Measurements from ENCODE around the gene SLC37A1. TPM values are rescaled to one million over a fixed set of nuclear protein-coding genes. Genes with fewer than 3 reads are reported as not detected.

Gene SLC37A1
- total RNA-seq, 1 experiment from 2014 or later: 23.5 TPM

GRCh38 chr21:42616941-42617340 is 103.3 kb downstream of the SLC37A1 start:
- POLR2A ChIA-PET (ENCODE audit: unreplicated experiment): no interaction called here
- CTCF ChIA-PET: no interaction called here
- DNase-seq: no peak
- Histone ChIP-seq H2AFZ (no peak overlapping the region), H3K9me2 (ENCODE audit: insufficient read depth) (no peaks in the 10 kb centered on the region), H3F3A (ENCODE audit: insufficient read depth, low read depth) (peaks cover 4% of the 10 kb centered on the region; the same call in 1 of the 2 replicates), H3K4me1 (replicated peaks; ENCODE audit: insufficient read depth) (no peaks in the 10 kb centered on the region), H3K27ac (no peak overlapping the region), H3K9me3 (ENCODE audit: insufficient read depth, low read depth) (no peaks in the 10 kb centered on the region), H3K4me2 (peak overlapping the region; percentile 51; the same call in 1 of the 2 replicates), H3K4me3 (no peak overlapping the region), H4K20me1 (ENCODE audit: insufficient read depth) (no peaks in the 10 kb centered on the region), H3K27me3 (ENCODE audit: insufficient read depth, low read depth) (peaks cover 15% of the 10 kb centered on the region), H3K79me2 (ENCODE audit: low read depth) (no peaks in the 10 kb centered on the region), H3K36me3 (ENCODE audit: low read depth) (no peaks in the 10 kb centered on the region)
- no TSS peak for BruUV-seq (replicated peaks)
- intact Hi-C loops (cut with micrococcal nuclease; ENCODE audit: unreplicated experiment): no loop called here
- TF ChIP-seq CTCF (conservative IDR thresholded peaks at IDR 0.05) (no peak), EZH2 (IDR thresholded peaks at IDR 0.05; ENCODE audit: low read depth) (no peak)

- Histone ChIP-seq H3K4me1 (replicated peaks; ENCODE audit: insufficient read depth) (no peaks in the 10 kb centered on the region), H3K27me3 (ENCODE audit: insufficient read depth, low read depth) (peaks cover 20% of the 10 kb centered on the region), H3K36me3 (ENCODE audit: low read depth) (no peaks in the 10 kb centered on the region), H3K27ac (no peak overlapping the region), H3K4me2 (no peak overlapping the region), H3K9me3 (ENCODE audit: insufficient read depth, low read depth) (no peaks in the 10 kb centered on the region), H3F3A (ENCODE audit: insufficient read depth, low read depth) (peaks cover 4% of the 10 kb centered on the region; the same call in 1 of the 2 replicates), H4K20me1 (ENCODE audit: insufficient read depth) (no peaks in the 10 kb centered on the region), H3K79me2 (ENCODE audit: low read depth) (no peaks in the 10 kb centered on the region), H3K4me3 (no peak overlapping the region), H3K9me2 (ENCODE audit: insufficient read depth) (no peaks in the 10 kb centered on the region), H2AFZ (no peak overlapping the region)
- intact Hi-C loops (cut with micrococcal nuclease; ENCODE audit: unreplicated experiment): no loop called here
- TF ChIP-seq EZH2 (IDR thresholded peaks at IDR 0.05; ENCODE audit: low read depth): no peak
- no peak for TF ChIP-seq CTCF (conservative IDR thresholded peaks at IDR 0.05)
- DNase-seq: no peak
- POLR2A ChIA-PET (ENCODE audit: unreplicated experiment): no interaction called here
- no TSS peak for BruUV-seq (replicated peaks)
- CTCF ChIA-PET: no interaction called here
These were observed 103.8 kb downstream of the SLC37A1 start for GRCh38 chr21:42617486-42617885.

GRCh38 chr21:42618707-42619102 is 105.1 kb downstream of the SLC37A1 start:
- peaks cover 4% of the 10 kb centered on the region; the same call in 1 of the 2 replicates for H3F3A ChIP-seq (ENCODE audit: insufficient read depth, low read depth)
- no peaks in the 10 kb centered on the region for H3K9me3 ChIP-seq (ENCODE audit: insufficient read depth, low read depth)
- no peaks in the 10 kb centered on the region for H3K36me3 ChIP-seq (ENCODE audit: low read depth)
- intact Hi-C loops (cut with micrococcal nuclease; ENCODE audit: unreplicated experiment): no loop called here
- H2AFZ ChIP-seq: no peak overlapping the region
- TF ChIP-seq EZH2 (IDR thresholded peaks at IDR 0.05; ENCODE audit: low read depth): no peak
- no peak for TF ChIP-seq CTCF (conservative IDR thresholded peaks at IDR 0.05)
- no peaks in the 10 kb centered on the region for H3K9me2 ChIP-seq (ENCODE audit: insufficient read depth)
- peaks cover 20% of the 10 kb centered on the region for H3K27me3 ChIP-seq (ENCODE audit: insufficient read depth, low read depth)
- H3K4me2 ChIP-seq: no peak overlapping the region
- no peak overlapping the region for H3K4me3 ChIP-seq
- no peak overlapping the region for H3K27ac ChIP-seq
- H4K20me1 ChIP-seq (ENCODE audit: insufficient read depth): no peaks in the 10 kb centered on the region
- DNase-seq: no peak
- no TSS peak for BruUV-seq (replicated peaks)
- CTCF ChIA-PET: no interaction called here
- no peaks in the 10 kb centered on the region for H3K4me1 ChIP-seq (replicated peaks; ENCODE audit: insufficient read depth)
- POLR2A ChIA-PET (ENCODE audit: unreplicated experiment): no interaction called here
- no peaks in the 10 kb centered on the region for H3K79me2 ChIP-seq (ENCODE audit: low read depth)
